ENCODE results near the gene PSTPIP1. TPM values are rescaled to one million over a fixed set of nuclear protein-coding genes. Genes with fewer than 3 reads are reported as not detected.

The PSTPIP1 gene
- total and polyA plus RNA-seq, 2 of the 4 experiments (the other 2 are of a cell fraction): 0.36 to 1.1 TPM

DNA sequence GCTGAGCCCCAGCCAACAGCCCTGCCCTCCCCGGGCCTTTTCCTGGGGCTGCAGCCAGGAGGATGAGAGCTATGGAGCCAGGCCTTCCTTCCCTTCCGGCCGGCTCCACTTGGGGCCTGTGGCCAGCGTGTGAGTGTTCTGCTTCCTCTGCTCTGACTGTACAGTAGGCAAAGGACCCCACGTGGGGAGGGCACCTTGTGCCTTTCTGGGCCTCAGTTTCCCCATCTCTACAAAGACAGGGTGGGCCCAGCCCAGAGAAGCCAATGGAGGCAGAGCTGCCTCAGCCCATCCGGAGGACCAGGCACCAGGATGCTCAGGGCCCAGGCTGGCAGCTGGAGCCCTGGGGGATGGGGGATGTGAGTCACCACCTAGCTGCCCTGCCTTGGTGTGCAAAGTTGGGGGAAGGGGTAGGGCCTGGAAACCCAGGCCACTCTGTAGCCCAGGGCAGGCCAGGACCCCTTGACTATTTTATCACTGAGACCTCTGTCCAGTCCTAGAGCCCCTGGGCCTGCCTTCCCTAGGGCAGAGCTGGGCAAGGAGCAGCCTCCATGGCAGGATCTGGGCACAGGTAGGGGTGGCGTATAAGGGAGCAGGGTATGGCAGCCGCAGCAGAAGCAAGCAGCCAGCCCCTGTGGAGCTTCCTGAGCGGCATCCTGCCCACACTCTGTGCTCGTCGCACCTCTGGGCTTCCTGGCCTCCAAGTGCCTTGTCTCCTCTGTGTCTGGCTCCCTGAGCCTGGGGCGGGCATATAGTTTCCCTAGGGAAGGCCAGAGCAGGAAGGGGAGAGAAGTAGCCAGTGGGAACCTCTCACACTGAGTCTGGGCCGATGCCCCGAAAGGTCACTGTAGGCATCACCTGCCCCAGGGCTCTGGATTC, 1.8 kb downstream of the PSTPIP1 start:
- no peak overlapping the region for H2BK120ac ChIP-seq (ENCODE audit: low read depth, low read length)
- H3K14ac ChIP-seq (replicated peaks; ENCODE audit: low read depth, low read length): no peak overlapping the region
- CTCF ChIA-PET: interaction anchor here (1.1 kb wide), 1 partner anchor 101 kb away, joined by 3 read pairs; no protein-coding TSS in a partner anchor
- peak overlapping the region; percentile 41 for H3K4ac ChIP-seq (ENCODE audit: low read depth, low read length)
- WGBS, 2 experiments (ENCODE audit: extremely low coverage in 2 of 2, insufficient read length in 1 of 2): 64% methylated on average over 2 of the region's 14 CpGs; no CpG with 5 or more reads in 1 of the 2 experiments
- H2AK5ac ChIP-seq (ENCODE audit: low read depth, low read length): no peak overlapping the region
- H3K9me3 ChIP-seq (ENCODE audit: control insufficient read depth, insufficient read depth, low read length): no peaks in the 10 kb centered on the region
- no peak overlapping the region for H3K4me2 ChIP-seq (ENCODE audit: low read depth, low read length)
- H3K4me3 ChIP-seq (ENCODE audit: insufficient read depth, low read depth, low read length): no peak overlapping the region
- H4K5ac ChIP-seq (ENCODE audit: low read depth, low read length): no peak overlapping the region; the same call in 1 of the 2 replicates
- peaks cover 10% of the 10 kb centered on the region; the same call in 1 of the 2 replicates for H3K27me3 ChIP-seq (ENCODE audit: control insufficient read depth, insufficient read depth, low read length)
- in situ Hi-C loops (cut with MboI; ENCODE audit: low sequenced_read_pairs) (no loop called here), intact Hi-C loops (cut with micrococcal nuclease) (no loop called here), dilution Hi-C loops (cut with HindIII; ENCODE audit: low sequenced_read_pairs, unreplicated experiment) (no loop called here)
- H2AFZ ChIP-seq (replicated peaks; ENCODE audit: low read length, poor library complexity): peak overlapping the region; percentile 85
- H3K18ac ChIP-seq (ENCODE audit: low read depth, low read length): no peak overlapping the region; the same call in 1 of the 2 replicates
- H2BK20ac ChIP-seq (ENCODE audit: low read depth, low read length): no peak overlapping the region
- no peaks in the 10 kb centered on the region for H3K36me3 ChIP-seq (ENCODE audit: control insufficient read depth, insufficient read depth, low read length)
- 0 out of 2 replicates have a peak, but pooled peaks cover 3% of the 10 kb centered on the region for H3K9me1 ChIP-seq (ENCODE audit: insufficient read depth, low read length)
- no peaks in the 10 kb centered on the region for H3K79me1 ChIP-seq (ENCODE audit: low read depth in 1 of 2, low read length in 2 of 2)
- peak overlapping the region; percentile 41 to 83; a peak in 3 of 4 replicates for H4K8ac ChIP-seq (ENCODE audit: low read depth in 2 of 2, low read length in 2 of 2)
- DNase-seq: peak; percentile 27
- H2BK15ac ChIP-seq (ENCODE audit: low read depth, low read length): no peak overlapping the region
- POLR2A ChIA-PET (ENCODE audit: unreplicated experiment): no interaction called here
- no peak overlapping the region for H3K27ac ChIP-seq (ENCODE audit: insufficient read depth, low read length)
- H3K9ac ChIP-seq (ENCODE audit: low read depth, low read length): no peak overlapping the region
- peak overlapping the region; percentile 63 for H2AK9ac ChIP-seq (replicated peaks; ENCODE audit: low read depth, low read length, poor library complexity)
- H2BK5ac ChIP-seq (ENCODE audit: low read depth, low read length, poor library complexity, severe bottlenecking): no peak overlapping the region
- H3K23ac ChIP-seq (ENCODE audit: low read depth, low read length): no peak overlapping the region
- TF ChIP-seq FOS (IDR thresholded peaks at IDR 0.05; ENCODE audit: low read depth, low read length): peak; percentile 31; the same call in 1 of the 2 replicates
- TF ChIP-seq RAD21 (IDR thresholded peaks at IDR 0.05; ENCODE audit: low read length): no peak
- BruUV-seq (replicated peaks): no TSS peak
- peak; percentile 66 for ATAC-seq (ENCODE audit: low read depth)
- peak overlapping the region; percentile 39; the same call in 1 of the 2 replicates for H4K91ac ChIP-seq (ENCODE audit: insufficient read depth, low read depth, low read length)
- peaks cover 8% of the 10 kb centered on the region for H3K4me1 ChIP-seq (ENCODE audit: control insufficient read depth, insufficient read depth, low read length)
- no peak overlapping the region for H3K56ac ChIP-seq (ENCODE audit: extremely low read depth, insufficient read depth, low read length)
- H4K20me1 ChIP-seq (ENCODE audit: insufficient read depth, low read length): no peaks in the 10 kb centered on the region
